Kidney (tissue), 14 donors: Measurements from ENCODE around the gene ILDR2. TPM values are rescaled to one million over a fixed set of nuclear protein-coding genes. Genes with fewer than 3 reads are reported as not detected.
A peak's percentile ranks its signal among the peaks of the same experiment; 100 is the strongest.

Experiments
- DNase-seq, 5 donors: peaks; one replicate each; pipeline ENCODE4 v3.0.0-alpha.2; 2013 to 2020
- FAIRE-seq: peaks from 2 replicates; lab custom pipeline; 2012; peaks lifted over from hg19 to GRCh38; lab: Jason Lieb, UNC
- H3K27ac ChIP-seq, 2 donors: one replicate each; pipeline ENCODE4 v1.7.0; 2013; ENCODE audit warnings: low read depth in 2 of 2, low read length in 2 of 2, inconsistent platforms in 1 of 2
- H3K27me3 ChIP-seq: one replicate; pipeline ENCODE4 v1.7.1; 2013; ENCODE audit warnings: low read length, inconsistent platforms; ENCODE audit not compliant: control insufficient read depth, insufficient read depth
- H3K36me3 ChIP-seq, 3 donors: one replicate each; pipeline versions ENCODE4 v1.7.0 to v1.7.1; 2013; ENCODE audit warnings: low read length in 3 of 3, control low read depth in 1 of 3, inconsistent platforms in 1 of 3; ENCODE audit not compliant: insufficient read depth in 3 of 3, control insufficient read depth in 2 of 3
- H3K4me1 ChIP-seq, 3 donors: one replicate each; pipeline versions ENCODE4 v1.7.0 to v1.7.1; 2013; ENCODE audit warnings: low read length in 3 of 3, inconsistent platforms in 1 of 3, low read depth in 1 of 3; ENCODE audit not compliant: control insufficient read depth in 2 of 3, insufficient read depth in 2 of 3
- H3K4me3 ChIP-seq, 3 donors: one replicate each; pipeline versions ENCODE4 v1.7.0 to v1.8.1; 2013; ENCODE audit warnings: low read length in 3 of 3, control low read depth in 1 of 3, inconsistent platforms in 1 of 3
- H3K9ac ChIP-seq, 3 donors: one replicate each; pipeline versions ENCODE4 v1.7.0 to v1.7.1; 2013; ENCODE audit warnings: low read length in 3 of 3, control low read depth in 1 of 3, inconsistent platforms in 1 of 3
- H3K9me3 ChIP-seq, 3 donors: one replicate each; pipeline versions ENCODE4 v1.7.0 to v1.7.1; 2013; ENCODE audit warnings: low read length in 3 of 3, control low read depth in 1 of 3, inconsistent platforms in 1 of 3; ENCODE audit not compliant: control insufficient read depth in 2 of 3, insufficient read depth in 1 of 3
- CTCF ChIP-seq: IDR thresholded peaks from 3 replicates; pipeline ENCODE4 v1.5.1; 2012; ENCODE audit warnings: mild to moderate bottlenecking, moderate library complexity, borderline replicate concordance; ENCODE audit not compliant: insufficient read depth; ENCODE audit errors: extremely low read depth
- intact Hi-C: fragments of 100-400 bp; cut with DNase I; formaldehyde crosslinking; loops from one replicate; pipeline ENCODE4 v1.11.1; 2022
- polyA plus RNA-seq: library from polyadenylated mRNA; stranded (reverse); fragments of 350-450 nt; fragmentation: Illumina TruSeq; extraction: RNeasy Lipid Tissue Mini Kit (QIAGEN cat#74804); gene quantifications from one replicate; pipeline ENCODE4 v1.2.3, GENCODE V29; 2014; ENCODE audit warnings: low read depth, low replicate concordance; ENCODE audit not compliant: insufficient read depth
- total RNA-seq: library from RNA; stranded (reverse); fragmentation: NEBNext Ultra II Directional; extraction: Animal tissue kit (Norgen Biotek cat#: 25700); gene quantifications from one replicate; pipeline ENCODE4 v1.2.1, GENCODE V29; 2021
- donor health status: control.
- donor health status: control.
- donor health status: control.
- donor health status: control.
- donor health status: control.
- donor health status: DM: yes; HTN: yes; CAD: no.
- donor health status: Normal renal cell carcinoma (clear cell type).

Gene ILDR2
- total and polyA plus RNA-seq, 2 donors from 2014 or later, result 1.5 to 5.9 TPM

GRCh38 chr1:166869318-166870099 is 105.8 kb downstream of the ILDR2 start:
- FAIRE-seq, result no peak
- no peak overlapping the region for H3K9ac ChIP-seq
- H3K36me3 ChIP-seq, result peaks cover 0 to 8% (median 0%) of the 10 kb centered on the region in 3 donors
- no peak for DNase-seq
- TF ChIP-seq CTCF, result no peak
- no peak overlapping the region for H3K4me3 ChIP-seq
- H3K4me1 ChIP-seq, result peaks cover 0 to 4% (median 2%) of the 10 kb centered on the region in 3 donors
- intact Hi-C loops, result no loop called here
- no peaks in the 10 kb centered on the region for H3K27me3 ChIP-seq
- no peaks in the 10 kb centered on the region for H3K9me3 ChIP-seq
- H3K27ac ChIP-seq, result no peak overlapping the region

- H3K27ac ChIP-seq, result no peak overlapping the region
- no peak overlapping the region for H3K4me3 ChIP-seq
- H3K9me3 ChIP-seq, result no peaks in the 10 kb centered on the region
- intact Hi-C loops, result no loop called here
- peaks cover 0 to 4% (median 0%) of the 10 kb centered on the region in 3 donors for H3K4me1 ChIP-seq
- no peak for TF ChIP-seq CTCF
- H3K27me3 ChIP-seq, result no peaks in the 10 kb centered on the region
- H3K36me3 ChIP-seq, result peaks cover 0 to 12% (median 0%) of the 10 kb centered on the region in 3 donors
- no peak for FAIRE-seq
- H3K9ac ChIP-seq, result no peak overlapping the region
- DNase-seq, result peak in 1 of 5 donors; percentile 59
Observed at GRCh38 chr1:166868639-166869038, 106.7 kb downstream of the ILDR2 start.

GRCh38 chr1:166865926-166866325 is 109.4 kb downstream of the ILDR2 start:
- Histone ChIP-seq H3K9me3 (no peaks in the 10 kb centered on the region), H3K27ac (no peak overlapping the region), H3K36me3 (peaks cover 5 to 26% (median 11%) of the 10 kb centered on the region in 3 donors), H3K27me3 (no peaks in the 10 kb centered on the region), H3K4me3 (no peak overlapping the region), H3K9ac (no peak overlapping the region), H3K4me1 (no peaks in the 10 kb centered on the region)
- FAIRE-seq, result no peak
- TF ChIP-seq CTCF, result no peak
- no peak for DNase-seq
- intact Hi-C loops, result no loop called here
